Measurements from ENCODE around the gene SH3TC2. TPM values are rescaled to one million over a fixed set of nuclear protein-coding genes. Genes with fewer than 3 reads are reported as not detected.
A peak's percentile ranks its signal among the peaks of the same experiment; 100 is the strongest.

Gene SH3TC2
- polyA plus RNA-seq, 1 donor (not counting 4 experiments of a cell fraction or from before 2014, with no cell fraction given): 19.0 TPM

GRCh38 chr5:149060325-149060724 is 2.5 kb downstream of the SH3TC2 start:
- dilution Hi-C loops (cut with MboI; ENCODE audit: extremely low pct_ligation_motif_present, low sequenced_read_pairs): no loop called here
- H3K79me2 ChIP-seq (ENCODE audit: control insufficient read depth, insufficient read depth, low read length): peaks cover 36% of the 10 kb centered on the region
- peak overlapping the region; percentile 92 for H3K4me2 ChIP-seq (ENCODE audit: control insufficient read depth, extremely low read depth, insufficient read depth, low read depth, low read length)
- no peaks in the 10 kb centered on the region for H3K9me1 ChIP-seq (ENCODE audit: control insufficient read depth, extremely low read depth, insufficient read depth, low read length)
- DNase-seq (ENCODE audit: low read depth, low spot score) (no peak), FAIRE-seq (peak; percentile 83)
- TF ChIP-seq EZH2 (IDR thresholded peaks at IDR 0.05; ENCODE audit: low read length): no peak
- no peak for TF ChIP-seq CTCF (optimal IDR thresholded peaks at IDR 0.05 in 1 of 3, IDR thresholded peaks at IDR 0.05 in 1 of 3, conservative IDR thresholded peaks at IDR 0.05 in 1 of 3; ENCODE audit: extremely low read depth in 1 of 3, insufficient read depth in 2 of 3, low read length in 3 of 3)
- no peaks in the 10 kb centered on the region for H3K27me3 ChIP-seq (ENCODE audit: control insufficient read depth, extremely low read depth, insufficient read depth, low read length)
- no peaks in the 10 kb centered on the region for H3K9me3 ChIP-seq (ENCODE audit: control insufficient read depth, low read depth, low read length)
- H3K9ac ChIP-seq (ENCODE audit: control insufficient read depth, extremely low read depth, insufficient read depth, low read length): no peak overlapping the region
- no peak overlapping the region for H3K4me3 ChIP-seq (ENCODE audit: control insufficient read depth in 2 of 3, extremely low read depth in 1 of 3, insufficient read depth in 2 of 3, low read depth in 1 of 3, low read length in 3 of 3)
- peaks cover 48% of the 10 kb centered on the region for H3K4me1 ChIP-seq (ENCODE audit: control insufficient read depth, extremely low read depth, insufficient read depth, low read length)
- no peak overlapping the region for H3K27ac ChIP-seq (ENCODE audit: control insufficient read depth, insufficient read depth, low read length)
- H2AFZ ChIP-seq (ENCODE audit: control insufficient read depth, low read length): no peak overlapping the region
- H4K20me1 ChIP-seq (ENCODE audit: control insufficient read depth, extremely low read depth, insufficient read depth, low read length): no peaks in the 10 kb centered on the region
- peaks cover 8 to 9% of the 10 kb centered on the region in 2 experiments for H3K36me3 ChIP-seq (ENCODE audit: control insufficient read depth in 2 of 2, extremely low read depth in 1 of 2, insufficient read depth in 2 of 2, low read length in 2 of 2)

- H2AFZ ChIP-seq (ENCODE audit: control insufficient read depth, low read length): no peak overlapping the region
Measured at GRCh38 chr5:149056616-149057165, 6.2 kb downstream of the SH3TC2 start.

More at GRCh38 chr5:149056616-149057165, 6.2 kb downstream of the SH3TC2 start:
- Histone ChIP-seq H3K9ac (ENCODE audit: control insufficient read depth, extremely low read depth, insufficient read depth, low read length) (no peak overlapping the region), H3K4me3 (ENCODE audit: control insufficient read depth in 2 of 3, extremely low read depth in 1 of 3, insufficient read depth in 2 of 3, low read depth in 1 of 3, low read length in 3 of 3) (no peak overlapping the region), H3K27ac (ENCODE audit: control insufficient read depth, insufficient read depth, low read length) (no peak overlapping the region), H3K79me2 (ENCODE audit: control insufficient read depth, insufficient read depth, low read length) (peaks cover 24% of the 10 kb centered on the region), H3K9me3 (ENCODE audit: control insufficient read depth, low read depth, low read length) (no peaks in the 10 kb centered on the region), H4K20me1 (ENCODE audit: control insufficient read depth, extremely low read depth, insufficient read depth, low read length) (no peaks in the 10 kb centered on the region), H3K4me1 (ENCODE audit: control insufficient read depth, extremely low read depth, insufficient read depth, low read length) (peaks cover 30% of the 10 kb centered on the region), H3K4me2 (ENCODE audit: control insufficient read depth, extremely low read depth, insufficient read depth, low read depth, low read length) (no peak overlapping the region), H3K9me1 (ENCODE audit: control insufficient read depth, extremely low read depth, insufficient read depth, low read length) (no peaks in the 10 kb centered on the region), H3K36me3 (ENCODE audit: control insufficient read depth in 2 of 2, extremely low read depth in 1 of 2, insufficient read depth in 2 of 2, low read length in 2 of 2) (peaks cover 0 to 8% of the 10 kb centered on the region in 2 experiments), H3K27me3 (ENCODE audit: control insufficient read depth, extremely low read depth, insufficient read depth, low read length) (no peaks in the 10 kb centered on the region)
- DNase-seq (ENCODE audit: low read depth, low spot score): no peak
- no peak for FAIRE-seq
- dilution Hi-C loops (cut with MboI; ENCODE audit: extremely low pct_ligation_motif_present, low sequenced_read_pairs): no loop called here
- no peak for TF ChIP-seq CTCF (optimal IDR thresholded peaks at IDR 0.05 in 1 of 3, IDR thresholded peaks at IDR 0.05 in 1 of 3, conservative IDR thresholded peaks at IDR 0.05 in 1 of 3; ENCODE audit: extremely low read depth in 1 of 3, insufficient read depth in 2 of 3, low read length in 3 of 3)
- TF ChIP-seq EZH2 (IDR thresholded peaks at IDR 0.05; ENCODE audit: low read length): no peak

All from keratinocyte (primary cell).